MM.1S (cell line): Measurements from ENCODE around the gene NIP7.

ENCODE experiments used
- DNase-seq: peaks from one replicate; pipeline ENCODE4 v3.0.0-alpha.2; 2015
- H2AFZ ChIP-seq: fragments of 300-600 bp; sonication (generic); 2 replicates; pipeline ENCODE4 v1.6.0; 2016; ENCODE audit warnings: antibody characterized with exemption, low read length
- H3F3A ChIP-seq: fragments of 300-600 bp; sonication (generic); 2 replicates; pipeline ENCODE4 v1.6.1; 2016; ENCODE audit warnings: mild to moderate bottlenecking, antibody characterized with exemption, low read length, moderate library complexity, mixed read lengths; ENCODE audit not compliant: insufficient read depth
- H3K27ac ChIP-seq: fragments of 300-600 bp; sonication (generic); 2 replicates; pipeline ENCODE4 v1.5.1; 2016; ENCODE audit warnings: mild to moderate bottlenecking, low read length
- H3K27me3 ChIP-seq: fragments of 300-600 bp; sonication (generic); replicated peaks from 2 replicates; pipeline ENCODE4 v1.6.0; 2016; ENCODE audit warnings: low read length; ENCODE audit not compliant: insufficient read depth
- H3K36me3 ChIP-seq: fragments of 300-600 bp; sonication (generic); replicated peaks from 2 replicates; pipeline ENCODE4 v1.6.1; 2016; ENCODE audit warnings: mild to moderate bottlenecking, low read length, mixed read lengths; ENCODE audit not compliant: insufficient read depth
- H3K4me1 ChIP-seq: fragments of 300-600 bp; sonication (generic); 2 replicates; pipeline ENCODE4 v1.6.1; 2016; ENCODE audit warnings: low read length, mixed read lengths
- H3K4me2 ChIP-seq: fragments of 300-600 bp; sonication (generic); 2 replicates; pipeline ENCODE4 v1.6.0; 2016; ENCODE audit warnings: low read depth, low read length
- H3K4me3 ChIP-seq: fragments of 300-600 bp; sonication (generic); 2 replicates; pipeline ENCODE4 v1.5.1; 2016; ENCODE audit warnings: low read length, mixed read lengths
- H3K79me2 ChIP-seq: fragments of 300-600 bp; sonication (generic); 2 replicates; pipeline ENCODE4 v1.6.1; 2016; ENCODE audit warnings: mixed run types, low read length, mixed read lengths
- H3K9ac ChIP-seq: fragments of 300-600 bp; sonication (generic); 2 replicates; pipeline ENCODE4 v1.6.1; 2016; ENCODE audit warnings: low read length, mixed read lengths
- H3K9me2 ChIP-seq: fragments of 300-600 bp; sonication (generic); replicated peaks from 2 replicates; pipeline ENCODE4 v1.6.1; 2016; ENCODE audit warnings: mild to moderate bottlenecking, low read length, mixed read lengths; ENCODE audit not compliant: insufficient read depth
- H3K9me3 ChIP-seq: fragments of 300-600 bp; sonication (generic); replicated peaks from 2 replicates; pipeline ENCODE4 v1.6.1; 2016; ENCODE audit warnings: mild to moderate bottlenecking, low read length, mixed read lengths; ENCODE audit not compliant: insufficient read depth
- H4K20me1 ChIP-seq: fragments of 300-600 bp; sonication (generic); 2 replicates; pipeline ENCODE4 v1.6.1; 2016; ENCODE audit warnings: mild to moderate bottlenecking, low read length, moderate library complexity, mixed read lengths; ENCODE audit not compliant: insufficient read depth
- CTCF ChIP-seq: fragments of 300-600 bp; sonication (generic); IDR thresholded peaks from 2 replicates; pipeline ENCODE4 v1.5.1; 2016; ENCODE audit warnings: antibody characterized with exemption, low read length, mixed read lengths
- EZH2 ChIP-seq: fragments of 300-600 bp; sonication (generic); optimal IDR thresholded peaks from 2 replicates; pipeline ENCODE3; 2017; ENCODE audit warnings: low read depth, mild to moderate bottlenecking, antibody characterized with exemption, low read length, mixed read lengths
- EZH2phosphoT487 ChIP-seq: fragments of 300-600 bp; sonication (generic); IDR thresholded peaks from 2 replicates; pipeline ENCODE4 v1.6.1; 2018; ENCODE audit warnings: antibody characterized with exemption, low read length

NIP7 gene

GRCh38 chr16:69318911-69319289, 20.7 kb upstream of the NIP7 start:
- H3K9ac ChIP-seq = no peak overlapping the region

GRCh38 chr16:69319381-69319780, 20.2 kb upstream of the NIP7 start:
- Histone ChIP-seq H4K20me1 (no peaks in the 10 kb centered on the region; the same call in 1 of the 2 replicates), H3F3A (no peaks in the 10 kb centered on the region; the same call in 1 of the 2 replicates), H2AFZ (no peak overlapping the region), H3K9me2 (no peaks in the 10 kb centered on the region), H3K4me1 (no peaks in the 10 kb centered on the region), H3K9me3 (no peaks in the 10 kb centered on the region), H3K4me3 (no peak overlapping the region), H3K27me3 (no peaks in the 10 kb centered on the region), H3K9ac (no peak overlapping the region), H3K27ac (no peak overlapping the region), H3K4me2 (no peak overlapping the region), H3K79me2 (peaks cover 66% of the 10 kb centered on the region), H3K36me3 (peaks cover 25% of the 10 kb centered on the region)
- no peak for DNase-seq
- TF ChIP-seq CTCF (no peak), EZH2phosphoT487 (no peak), EZH2 (no peak)

More at GRCh38 chr16:69318911-69319289, 20.7 kb upstream of the NIP7 start:
- H3K27ac ChIP-seq = no peak overlapping the region
- H3K4me3 ChIP-seq = no peak overlapping the region
- H3K27me3 ChIP-seq = no peaks in the 10 kb centered on the region
- no peaks in the 10 kb centered on the region for H3K9me2 ChIP-seq
- H3K4me2 ChIP-seq = no peak overlapping the region
- no peak for TF ChIP-seq CTCF
- no peak for TF ChIP-seq EZH2phosphoT487
- TF ChIP-seq EZH2 = no peak
- peaks cover 66% of the 10 kb centered on the region for H3K79me2 ChIP-seq
- peaks cover 25% of the 10 kb centered on the region for H3K36me3 ChIP-seq
- DNase-seq = no peak
- no peak overlapping the region for H2AFZ ChIP-seq
- no peaks in the 10 kb centered on the region; the same call in 1 of the 2 replicates for H3F3A ChIP-seq
- no peaks in the 10 kb centered on the region for H3K9me3 ChIP-seq
- no peaks in the 10 kb centered on the region for H3K4me1 ChIP-seq
- H4K20me1 ChIP-seq = no peaks in the 10 kb centered on the region; the same call in 1 of the 2 replicates

GRCh38 chr16:69319826-69320739, 19.5 kb upstream of the NIP7 start:
- H3K79me2 ChIP-seq = peaks cover 67% of the 10 kb centered on the region
- no peaks in the 10 kb centered on the region for H3K9me2 ChIP-seq
- no peak overlapping the region for H3K4me3 ChIP-seq
- no peak overlapping the region for H3K4me2 ChIP-seq
- no peaks in the 10 kb centered on the region for H3K9me3 ChIP-seq
- H2AFZ ChIP-seq = no peak overlapping the region
- no peak for DNase-seq
- H4K20me1 ChIP-seq = no peaks in the 10 kb centered on the region; the same call in 1 of the 2 replicates
- no peak overlapping the region for H3K27ac ChIP-seq
- peaks cover 29% of the 10 kb centered on the region for H3K36me3 ChIP-seq
- H3K4me1 ChIP-seq = no peaks in the 10 kb centered on the region
- TF ChIP-seq EZH2phosphoT487 (no peak), CTCF (no peak), EZH2 (no peak)
- H3K9ac ChIP-seq = no peak overlapping the region
- no peaks in the 10 kb centered on the region; the same call in 1 of the 2 replicates for H3F3A ChIP-seq
- H3K27me3 ChIP-seq = no peaks in the 10 kb centered on the region
